Measurements from ENCODE around the gene PAPOLG. TPM values are rescaled to one million over a fixed set of nuclear protein-coding genes. Genes with fewer than 3 reads are reported as not detected.
A peak's percentile ranks its signal among the peaks of the same experiment; 100 is the strongest.

PAPOLG gene
- total and polyA plus RNA-seq, 9 of the 15 experiments (the other 6 are each of a cell fraction or from before 2014, with no cell fraction given) = 3.9 to 16.3 (median 10.0) TPM

- no peak for TF ChIP-seq ZNF280B (CRISPR knock-in tag; IDR thresholded peaks at IDR 0.05)
- TF ChIP-seq MYBL2 (IDR thresholded peaks at IDR 0.05; ENCODE audit: low read depth) = no peak
- TF ChIP-seq MYBL2 (CRISPR knock-in tag; IDR thresholded peaks at IDR 0.05; ENCODE audit: borderline replicate concordance) = no peak
- no peak for TF ChIP-seq CHD4 (IDR thresholded peaks at IDR 0.05; ENCODE audit: insufficient read depth, insufficient replicate concordance, low read depth, low read length, poor library complexity, severe bottlenecking)
- no peak for TF ChIP-seq ZNF274 (IDR thresholded peaks at IDR 0.05; ENCODE audit: borderline replicate concordance, low read depth, low read length)
- no peak for TF ChIP-seq ZNF140 (CRISPR knock-in tag; IDR thresholded peaks at IDR 0.05)
- TF ChIP-seq NFIX (CRISPR knock-in tag; IDR thresholded peaks at IDR 0.05; ENCODE audit: low read depth) = no peak
- TF ChIP-seq POLR2AphosphoS5 (IDR thresholded peaks at IDR 0.05; ENCODE audit: control insufficient read depth, insufficient read depth, low read depth, low read length) = peak; percentile 93
- TF ChIP-seq TAF7 (tag; IDR thresholded peaks at IDR 0.05) = peak; percentile 77
- no peak for TF ChIP-seq ZNF121 (CRISPR knock-in tag; conservative IDR thresholded peaks at IDR 0.05)
- no peak for TF ChIP-seq GATA2 (CRISPR knock-in tag; IDR thresholded peaks at IDR 0.05)
- no peak for TF ChIP-seq DLX4 (CRISPR knock-in tag; IDR thresholded peaks at IDR 0.05)
- no peak for TF ChIP-seq MTF1 (CRISPR knock-in tag; IDR thresholded peaks at IDR 0.05; ENCODE audit: borderline replicate concordance)
- peak; percentile 55 to 64 for TF ChIP-seq NRF1 (conservative IDR thresholded peaks at IDR 0.05 in 1 of 2, IDR thresholded peaks at IDR 0.05 in 1 of 2)
- no peak for TF ChIP-seq HOMEZ (CRISPR knock-in tag; IDR thresholded peaks at IDR 0.05)
- TF ChIP-seq ZKSCAN8 (CRISPR knock-in tag; IDR thresholded peaks at IDR 0.05) = no peak
- no peak for TF ChIP-seq CTCFL (IDR thresholded peaks at IDR 0.05; ENCODE audit: borderline replicate concordance, insufficient read depth, low read depth, low read length, poor library complexity, severe bottlenecking)
Observed at GRCh38 chr2:60756097-60757087, at the start of gene PAPOLG (continued).
